Superior temporal gyrus (tissue), 1 donor: Measurements from ENCODE around the gene NUP35.

ENCODE experiments used
- DNase-seq: peaks from one replicate; pipeline ENCODE4 v3.0.0-alpha.2; 2016; ENCODE audit errors: extremely low spot score

NUP35 gene

GRCh38 chr2:183209395-183210028 lies 85.3 kb downstream of the NUP35 start:
- no peak for DNase-seq
